CD4-positive, alpha-beta T cell treated with Interleukin-6 for 4 hours (primary cell): Measurements from ENCODE around the gene DLG4.

ENCODE experiments used
- DNase-seq: peaks from one replicate; pipeline ENCODE4 v3.0.0-alpha.2; 2020; ENCODE audit warnings: mixed read lengths

Gene DLG4

GRCh38 chr17:7141824-7142223 lies 77.8 kb downstream of the DLG4 start:
- no peak for DNase-seq

GRCh38 chr17:7139400-7139799 lies 80.2 kb downstream of the DLG4 start:
- DNase-seq, result no peak

- DNase-seq, result no peak
These were observed 80.7 kb downstream of the DLG4 start for GRCh38 chr17:7138800-7139381.

- DNase-seq, result no peak
These were observed 82.3 kb downstream of the DLG4 start for GRCh38 chr17:7137171-7137943.
